ENCODE measurements around the gene COLQ. TPM values are rescaled to one million over a fixed set of nuclear protein-coding genes. Genes with fewer than 3 reads are reported as not detected.
"Not testable (repeated sequence)": the region's sequence is repeated elsewhere in the genome, so short reads cannot be mapped to it uniquely, and the experiment has no call there.

Gene COLQ
- total and polyA plus RNA-seq, 12 donors, result 0.60 to 7.7 (median 2.0) TPM; not detected in 1

DNA sequence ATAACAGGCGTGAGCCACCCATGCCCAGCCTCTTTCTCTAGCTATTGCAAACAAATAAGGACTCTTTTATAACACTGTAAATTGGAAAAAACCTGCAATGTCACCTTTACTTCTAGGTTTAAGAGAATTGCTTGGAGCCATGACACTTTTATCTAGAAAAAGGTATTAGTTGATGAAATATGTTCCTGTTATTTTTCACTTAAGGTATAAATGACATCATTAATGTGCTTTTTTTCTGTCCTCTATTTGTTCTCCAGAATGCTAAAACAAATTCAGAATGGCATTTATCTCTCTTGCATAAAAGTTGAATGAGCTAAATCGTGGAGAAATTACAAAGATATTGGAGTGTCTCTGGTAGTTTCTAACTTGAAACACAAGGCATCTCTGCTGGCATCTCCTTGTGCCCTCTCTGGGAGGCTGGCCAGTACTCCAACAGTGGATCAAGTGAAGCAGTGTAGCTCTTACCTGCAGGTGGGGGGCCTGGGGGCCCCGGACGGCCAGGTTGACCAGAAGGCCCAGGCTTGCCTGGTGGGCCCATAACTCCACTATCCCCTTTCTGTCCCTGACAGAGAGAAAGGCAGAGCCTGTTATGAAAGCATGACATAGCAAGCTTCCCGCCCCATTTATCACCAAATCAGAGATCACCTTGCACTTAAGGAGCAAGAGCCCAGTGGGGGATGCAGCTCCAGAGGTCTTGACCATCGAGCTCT, 55.5 kb downstream of the COLQ start:
- peak in 1 of 7 donors; percentile 13 for DNase-seq
- H3K36me3 ChIP-seq (replicated peaks in 1 of 2), result no peaks in the 10 kb centered on the region
- intact Hi-C loops (cut with DNase I), result no loop called here
- no peaks in the 10 kb centered on the region for H3K9me3 ChIP-seq (replicated peaks in 1 of 3)
- H3K4me1 ChIP-seq (replicated peaks in 1 of 2), result no peaks in the 10 kb centered on the region
- TF ChIP-seq, protein P1, sequence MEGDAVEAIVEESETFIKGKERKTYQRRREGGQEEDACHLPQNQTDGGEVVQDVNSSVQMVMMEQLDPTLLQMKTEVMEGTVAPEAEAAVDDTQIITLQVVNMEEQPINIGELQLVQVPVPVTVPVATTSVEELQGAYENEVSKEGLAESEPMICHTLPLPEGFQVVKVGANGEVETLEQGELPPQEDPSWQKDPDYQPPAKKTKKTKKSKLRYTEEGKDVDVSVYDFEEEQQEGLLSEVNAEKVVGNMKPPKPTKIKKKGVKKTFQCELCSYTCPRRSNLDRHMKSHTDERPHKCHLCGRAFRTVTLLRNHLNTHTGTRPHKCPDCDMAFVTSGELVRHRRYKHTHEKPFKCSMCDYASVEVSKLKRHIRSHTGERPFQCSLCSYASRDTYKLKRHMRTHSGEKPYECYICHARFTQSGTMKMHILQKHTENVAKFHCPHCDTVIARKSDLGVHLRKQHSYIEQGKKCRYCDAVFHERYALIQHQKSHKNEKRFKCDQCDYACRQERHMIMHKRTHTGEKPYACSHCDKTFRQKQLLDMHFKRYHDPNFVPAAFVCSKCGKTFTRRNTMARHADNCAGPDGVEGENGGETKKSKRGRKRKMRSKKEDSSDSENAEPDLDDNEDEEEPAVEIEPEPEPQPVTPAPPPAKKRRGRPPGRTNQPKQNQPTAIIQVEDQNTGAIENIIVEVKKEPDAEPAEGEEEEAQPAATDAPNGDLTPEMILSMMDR (IDR thresholded peaks at IDR 0.05), result no peak
- TF ChIP-seq POLR2A (IDR thresholded peaks at IDR 0.05), result no peak
- H3K27ac ChIP-seq, result no peak overlapping the region
- no peak overlapping the region for H3K4me3 ChIP-seq
- WGBS, 4 donors, result 89 to 99% (median 97%) methylated on average over 6 of the region's 6 CpGs
- H3K27me3 ChIP-seq, result no peaks in the 10 kb centered on the region

DNA sequence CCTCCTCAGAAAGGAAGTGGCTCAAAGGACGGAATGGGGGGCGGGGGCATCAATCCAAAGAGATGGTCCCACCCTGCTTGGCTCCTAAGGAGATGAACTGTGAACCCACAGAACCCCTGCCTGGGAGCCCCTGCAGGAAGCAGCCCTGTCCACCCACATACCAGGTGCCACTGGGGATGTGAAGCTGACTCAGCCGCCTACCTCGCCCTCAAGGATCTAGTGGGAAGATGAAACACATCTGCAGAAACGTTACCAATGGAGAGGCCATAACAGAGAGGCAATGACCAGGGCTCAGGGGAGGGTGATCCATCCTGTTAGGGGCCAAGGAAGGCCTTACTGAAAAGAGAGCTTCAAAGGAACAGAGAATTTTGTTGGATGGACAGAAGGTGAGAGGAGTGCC, 59.1 kb downstream of the COLQ start:
- intact Hi-C loops (cut with DNase I), result no loop called here
- Histone ChIP-seq H3K4me1 (replicated peaks in 1 of 2) (no peaks in the 10 kb centered on the region), H3K27ac (no peak overlapping the region), H3K36me3 (replicated peaks in 1 of 2) (no peaks in the 10 kb centered on the region), H3K9me3 (replicated peaks in 1 of 3) (no peaks in the 10 kb centered on the region), H3K4me3 (no peak overlapping the region), H3K27me3 (no peaks in the 10 kb centered on the region)
- TF ChIP-seq, protein P1 (IDR thresholded peaks at IDR 0.05), result no peak
- TF ChIP-seq POLR2A (IDR thresholded peaks at IDR 0.05), result no peak
- peak in 1 of 7 donors; percentile 27 for DNase-seq
- WGBS, 4 donors, result 79 to 86% (median 84%) methylated on average over 3 to 5 of the region's 5 CpGs

DNA sequence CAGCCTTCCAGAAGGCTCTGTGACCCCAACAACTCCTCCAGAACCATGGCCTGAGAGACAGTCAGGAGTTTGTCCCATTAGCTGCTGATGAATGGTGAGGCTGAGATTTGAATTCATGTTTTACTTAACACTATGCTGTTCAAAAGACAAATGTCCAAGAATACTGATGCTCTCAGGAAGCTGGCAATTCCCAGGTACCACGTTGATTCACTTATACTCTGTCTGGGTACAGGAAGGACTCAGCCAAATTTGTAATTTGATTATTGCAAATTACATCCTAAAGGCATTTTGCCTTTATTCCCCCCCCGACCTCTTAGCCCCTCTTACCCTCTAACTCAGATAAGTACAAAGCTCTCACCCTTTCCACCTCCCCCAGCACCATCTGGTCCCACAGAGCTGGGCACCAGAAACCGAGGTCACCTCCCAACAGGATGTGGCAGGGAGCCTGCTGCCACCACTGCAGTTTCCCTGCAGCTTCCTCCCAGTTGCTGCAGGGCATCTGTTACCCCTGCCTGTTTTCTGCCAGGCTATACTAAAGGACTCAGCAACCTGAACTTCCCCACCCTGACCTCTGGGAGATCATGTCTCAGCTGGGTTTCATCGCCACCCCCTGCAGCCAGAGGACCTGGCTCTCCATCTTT, 60.5 kb downstream of the COLQ start:
- Histone ChIP-seq H3K27ac (no peak overlapping the region), H3K4me3 (no peak overlapping the region), H3K9me3 (replicated peaks in 1 of 3) (no peaks in the 10 kb centered on the region), H3K4me1 (replicated peaks in 1 of 2) (no peaks in the 10 kb centered on the region), H3K36me3 (replicated peaks in 1 of 2) (no peaks in the 10 kb centered on the region), H3K27me3 (no peaks in the 10 kb centered on the region)
- intact Hi-C loops (cut with DNase I), result no loop called here
- peak in 1 of 7 donors; percentile 34 for DNase-seq
- 51 to 64% (median 57%) methylated on average over 4 of the region's 4 CpGs for WGBS, 4 donors
- no peak for TF ChIP-seq POLR2A (IDR thresholded peaks at IDR 0.05)
- TF ChIP-seq, protein P1 (IDR thresholded peaks at IDR 0.05), result no peak

DNA sequence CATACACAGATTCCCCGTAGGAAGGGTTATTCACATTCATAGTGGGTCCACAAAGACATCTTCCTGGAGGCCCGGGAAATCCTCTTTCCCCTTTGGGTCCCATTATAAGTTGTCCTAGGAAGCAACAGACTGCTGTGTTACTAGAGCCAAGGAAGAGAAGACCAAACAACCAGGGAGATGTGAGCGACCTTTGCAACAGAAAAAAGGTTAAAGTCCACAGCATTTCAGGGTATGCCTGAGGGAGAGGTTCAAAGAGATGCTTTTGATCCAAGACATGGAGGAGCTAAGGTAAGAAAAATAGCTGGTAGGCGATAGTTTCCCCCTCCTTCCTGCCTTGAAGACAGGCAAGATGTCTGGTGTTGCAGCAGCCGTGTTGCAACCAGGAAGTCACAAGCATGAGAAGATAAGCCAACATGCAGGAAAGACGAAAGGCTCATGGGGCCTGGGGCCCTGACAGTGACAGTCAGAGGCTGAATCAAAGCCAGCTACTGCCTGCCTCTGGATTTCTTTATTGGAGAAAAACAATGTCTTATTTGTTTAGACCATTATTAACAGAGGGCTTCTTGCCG, 63.2 kb downstream of the COLQ start:
- H3K27ac ChIP-seq, result no peak overlapping the region
- WGBS, 4 donors, result 85 to 93% (median 92%) methylated on average over 7 of the region's 7 CpGs
- no peaks in the 10 kb centered on the region for H3K9me3 ChIP-seq (replicated peaks in 1 of 3)
- H3K36me3 ChIP-seq (replicated peaks in 1 of 2), result no peaks in the 10 kb centered on the region
- intact Hi-C loops (cut with DNase I), result no loop called here
- H3K4me1 ChIP-seq (replicated peaks in 1 of 2), result no peaks in the 10 kb centered on the region
- TF ChIP-seq, protein P1 (IDR thresholded peaks at IDR 0.05), result no peak
- TF ChIP-seq POLR2A (IDR thresholded peaks at IDR 0.05), result no peak
- H3K27me3 ChIP-seq, result no peaks in the 10 kb centered on the region
- no peak overlapping the region for H3K4me3 ChIP-seq
- peak in 1 of 7 donors; percentile 27 for DNase-seq

DNA sequence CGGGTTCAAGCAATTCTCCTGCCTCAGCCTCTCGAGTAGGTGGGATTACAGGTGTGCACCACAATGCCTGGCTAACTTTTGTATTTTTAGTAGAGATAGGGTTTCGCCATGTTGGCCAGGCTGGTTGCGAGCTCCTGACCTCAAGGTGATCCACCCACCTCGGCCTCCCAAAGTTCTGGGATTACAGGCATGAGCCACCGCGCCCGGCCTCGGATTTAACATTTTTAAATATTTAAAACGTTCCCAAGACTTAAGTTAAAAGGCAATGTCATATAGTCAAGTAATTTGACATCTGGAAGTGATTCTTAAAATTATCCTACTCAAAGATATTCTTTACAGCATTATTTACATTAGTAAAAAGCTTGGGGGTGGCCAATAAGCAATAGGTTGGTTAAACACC, 64.6 kb downstream of the COLQ start:
- WGBS, 4 donors, result 86 to 92% (median 92%) methylated on average over 10 of the region's 10 CpGs
- H3K4me3 ChIP-seq; H3K36me3 ChIP-seq (replicated peaks in 1 of 2); H3K9me3 ChIP-seq (replicated peaks in 1 of 3); intact Hi-C loops (cut with DNase I); H3K4me1 ChIP-seq (replicated peaks in 1 of 2); H3K27me3 ChIP-seq; H3K27ac ChIP-seq: not testable (repeated sequence)
- DNase-seq, result peak in 1 of 7 donors; percentile 13

Measured in adrenal gland (tissue), 12 donors.